ENCODE data around the gene SLC4A5.

- TF ChIP-seq, protein P1, sequence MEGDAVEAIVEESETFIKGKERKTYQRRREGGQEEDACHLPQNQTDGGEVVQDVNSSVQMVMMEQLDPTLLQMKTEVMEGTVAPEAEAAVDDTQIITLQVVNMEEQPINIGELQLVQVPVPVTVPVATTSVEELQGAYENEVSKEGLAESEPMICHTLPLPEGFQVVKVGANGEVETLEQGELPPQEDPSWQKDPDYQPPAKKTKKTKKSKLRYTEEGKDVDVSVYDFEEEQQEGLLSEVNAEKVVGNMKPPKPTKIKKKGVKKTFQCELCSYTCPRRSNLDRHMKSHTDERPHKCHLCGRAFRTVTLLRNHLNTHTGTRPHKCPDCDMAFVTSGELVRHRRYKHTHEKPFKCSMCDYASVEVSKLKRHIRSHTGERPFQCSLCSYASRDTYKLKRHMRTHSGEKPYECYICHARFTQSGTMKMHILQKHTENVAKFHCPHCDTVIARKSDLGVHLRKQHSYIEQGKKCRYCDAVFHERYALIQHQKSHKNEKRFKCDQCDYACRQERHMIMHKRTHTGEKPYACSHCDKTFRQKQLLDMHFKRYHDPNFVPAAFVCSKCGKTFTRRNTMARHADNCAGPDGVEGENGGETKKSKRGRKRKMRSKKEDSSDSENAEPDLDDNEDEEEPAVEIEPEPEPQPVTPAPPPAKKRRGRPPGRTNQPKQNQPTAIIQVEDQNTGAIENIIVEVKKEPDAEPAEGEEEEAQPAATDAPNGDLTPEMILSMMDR (conservative IDR thresholded peaks at IDR 0.05 in 1 of 2, IDR thresholded peaks at IDR 0.05 in 1 of 2; ENCODE audit: extremely low read depth in 1 of 2, insufficient read depth in 1 of 2, low read depth in 1 of 2, low read length in 2 of 2): no peak
- no peak for TF ChIP-seq EZH2 (IDR thresholded peaks at IDR 0.05; ENCODE audit: borderline replicate concordance, low read length)
Observed at GRCh38 chr2:74242354-74243071, 100.7 kb downstream of the SLC4A5 start.
